KMS-11 (cell line): ENCODE data around the gene CUL2.

Experiments used
- H2AFZ ChIP-seq: fragments of 200-600 bp; sonication (generic); 2 replicates; pipeline ENCODE4 v1.6.1; 2016; ENCODE audit warnings: antibody characterized with exemption, mixed run types, low read depth
- H3K27ac ChIP-seq: fragments of 200-600 bp; sonication (generic); 2 replicates; pipeline ENCODE4 v1.6.1; 2016; ENCODE audit warnings: mild to moderate bottlenecking, mixed run types
- H3K27me3 ChIP-seq: fragments of 200-600 bp; sonication (generic); 2 replicates; pipeline ENCODE4 v1.6.1; 2017; ENCODE audit warnings: mild to moderate bottlenecking, low read depth, mixed run types, moderate library complexity; ENCODE audit not compliant: insufficient read depth
- H3K36me3 ChIP-seq: fragments of 200-600 bp; sonication (generic); 2 replicates; pipeline ENCODE4 v1.6.1; 2017; ENCODE audit warnings: mild to moderate bottlenecking, mixed run types; ENCODE audit not compliant: insufficient read depth
- H3K4me1 ChIP-seq: fragments of 200-600 bp; sonication (generic); 2 replicates; pipeline ENCODE4 v1.6.1; 2016; ENCODE audit warnings: mild to moderate bottlenecking, low read depth, mixed run types; ENCODE audit not compliant: poor library complexity, severe bottlenecking
- H3K4me2 ChIP-seq: fragments of 200-600 bp; sonication (generic); 2 replicates; pipeline ENCODE4 v1.7.0; 2016; ENCODE audit warnings: mild to moderate bottlenecking, mixed run types
- H3K4me3 ChIP-seq: fragments of 200-600 bp; sonication (generic); IDR thresholded peaks from 2 replicates; pipeline ENCODE4 v1.6.1; 2017; ENCODE audit warnings: low read depth, low read length, mixed read lengths; ENCODE audit not compliant: insufficient read depth
- H3K79me2 ChIP-seq: fragments of 200-600 bp; sonication (generic); 2 replicates; pipeline ENCODE4 v1.6.1; 2016; ENCODE audit warnings: low read depth, mixed run types; ENCODE audit not compliant: insufficient read depth
- H3K9ac ChIP-seq: fragments of 200-600 bp; sonication (generic); 2 replicates; pipeline ENCODE4 v1.6.1; 2016; ENCODE audit warnings: mild to moderate bottlenecking, mixed run types
- H4K20me1 ChIP-seq: fragments of 200-600 bp; sonication (generic); 2 replicates; pipeline ENCODE4 v1.6.1; 2016; ENCODE audit warnings: mild to moderate bottlenecking, mixed run types; ENCODE audit not compliant: insufficient read depth
- CTCF ChIP-seq: fragments of 200-600 bp; sonication (generic); conservative IDR thresholded peaks from 2 replicates; pipeline ENCODE4 v1.6.1; 2017; ENCODE audit warnings: low read depth, mild to moderate bottlenecking, antibody characterized with exemption, low read length, moderate library complexity, mixed read lengths

Gene CUL2

GRCh38 chr10:35019041-35020024 lies 70.8 kb downstream of the CUL2 start:
- no peak for TF ChIP-seq CTCF
- H3K27me3 ChIP-seq: no peaks in the 10 kb centered on the region

GRCh38 chr10:35017608-35018007 lies 72.5 kb downstream of the CUL2 start:
- H3K4me1 ChIP-seq: no peaks in the 10 kb centered on the region
- H4K20me1 ChIP-seq: no peaks in the 10 kb centered on the region
- no peaks in the 10 kb centered on the region for H3K36me3 ChIP-seq
- H3K79me2 ChIP-seq: no peaks in the 10 kb centered on the region
- no peaks in the 10 kb centered on the region for H3K27me3 ChIP-seq
- no peak overlapping the region for H3K4me3 ChIP-seq
- no peak overlapping the region for H3K4me2 ChIP-seq
- no peak overlapping the region for H2AFZ ChIP-seq
- TF ChIP-seq CTCF: no peak
- no peak overlapping the region for H3K9ac ChIP-seq
- H3K27ac ChIP-seq: no peak overlapping the region

More at GRCh38 chr10:35019041-35020024, 70.8 kb downstream of the CUL2 start:
- no peak overlapping the region for H3K27ac ChIP-seq
- no peaks in the 10 kb centered on the region for H3K79me2 ChIP-seq
- no peaks in the 10 kb centered on the region for H3K4me1 ChIP-seq
- H3K36me3 ChIP-seq: no peaks in the 10 kb centered on the region; the same call in 1 of the 2 replicates
- H4K20me1 ChIP-seq: no peaks in the 10 kb centered on the region
- no peak overlapping the region for H2AFZ ChIP-seq
- no peak overlapping the region for H3K9ac ChIP-seq
- no peak overlapping the region for H3K4me2 ChIP-seq
- no peak overlapping the region for H3K4me3 ChIP-seq

GRCh38 chr10:35015843-35016408 lies 74.2 kb downstream of the CUL2 start:
- no peak for TF ChIP-seq CTCF
- no peak overlapping the region for H3K9ac ChIP-seq
- H3K36me3 ChIP-seq: no peaks in the 10 kb centered on the region; the same call in 1 of the 2 replicates
- no peak overlapping the region for H3K4me3 ChIP-seq
- no peaks in the 10 kb centered on the region for H3K79me2 ChIP-seq
- no peak overlapping the region for H2AFZ ChIP-seq
- no peaks in the 10 kb centered on the region for H4K20me1 ChIP-seq
- H3K27ac ChIP-seq: no peak overlapping the region
- no peak overlapping the region for H3K4me2 ChIP-seq
- H3K27me3 ChIP-seq: no peaks in the 10 kb centered on the region
- H3K4me1 ChIP-seq: no peaks in the 10 kb centered on the region

- Histone ChIP-seq H3K4me2 (no peak overlapping the region), H4K20me1 (no peaks in the 10 kb centered on the region), H3K79me2 (no peaks in the 10 kb centered on the region), H3K9ac (no peak overlapping the region), H3K4me1 (no peaks in the 10 kb centered on the region), H3K4me3 (no peak overlapping the region), H2AFZ (no peak overlapping the region), H3K27me3 (no peaks in the 10 kb centered on the region), H3K27ac (no peak overlapping the region), H3K36me3 (peaks cover 8% of the 10 kb centered on the region)
- no peak for TF ChIP-seq CTCF
These were observed 77.4 kb downstream of the CUL2 start for GRCh38 chr10:35012781-35013180.
